GM21528 (cell line): ENCODE results near the gene PIKFYVE.
"Not testable (repeated sequence)": the region's sequence is repeated elsewhere in the genome, so short reads cannot be mapped to it uniquely, and the experiment has no call there.

Source experiments
- ATAC-seq: cut with Tn5 transposase; IDR thresholded peaks from one replicate; pipeline ENCODE4 v1.9.1; 2021; ENCODE audit warnings: mild to moderate bottlenecking, moderate library complexity; ENCODE audit not compliant: unreplicated experiment, low FRiP score

Gene PIKFYVE

DNA sequence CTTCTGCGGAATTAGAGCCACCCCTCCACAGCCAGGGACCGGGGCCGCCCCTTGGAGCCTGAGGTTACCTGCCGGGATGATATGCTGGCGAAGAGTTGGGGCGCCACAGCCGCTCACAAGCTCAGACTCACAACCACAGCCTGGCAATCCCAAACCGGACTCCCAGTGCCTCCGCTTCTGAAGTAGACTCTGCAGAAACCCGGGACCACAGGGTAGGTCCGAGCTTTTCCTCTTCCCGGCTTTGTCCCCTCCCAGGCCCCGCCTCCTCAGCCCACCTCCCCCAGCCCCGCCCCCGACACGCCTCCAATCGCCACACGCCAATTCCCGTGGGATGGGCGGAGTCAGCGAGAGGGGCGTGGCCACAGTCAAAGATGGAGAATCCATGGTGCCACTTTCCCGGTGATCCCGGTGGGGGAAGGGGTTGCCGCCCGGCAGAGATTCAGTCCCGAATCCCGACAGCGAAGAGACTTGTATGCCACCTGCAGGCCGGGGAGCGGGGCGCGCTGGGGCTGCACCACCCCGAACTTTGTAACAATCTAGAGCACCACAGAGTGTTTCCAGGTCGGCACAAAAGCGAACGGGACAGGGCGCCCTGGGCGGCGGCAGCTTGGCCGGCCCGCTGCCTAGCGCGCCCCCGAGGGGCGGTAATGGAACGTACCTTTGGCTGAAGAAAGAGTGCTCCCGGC is 11.0 kb upstream of the PIKFYVE start, which contains the start of gene IDH1:
Gene IDH1, minus strand, starts transcription at position 201 of the 686 bp plus-strand sequence. CDS start 3,520 bp downstream, outside the sequence.
- ATAC-seq = peak; percentile 84

DNA sequence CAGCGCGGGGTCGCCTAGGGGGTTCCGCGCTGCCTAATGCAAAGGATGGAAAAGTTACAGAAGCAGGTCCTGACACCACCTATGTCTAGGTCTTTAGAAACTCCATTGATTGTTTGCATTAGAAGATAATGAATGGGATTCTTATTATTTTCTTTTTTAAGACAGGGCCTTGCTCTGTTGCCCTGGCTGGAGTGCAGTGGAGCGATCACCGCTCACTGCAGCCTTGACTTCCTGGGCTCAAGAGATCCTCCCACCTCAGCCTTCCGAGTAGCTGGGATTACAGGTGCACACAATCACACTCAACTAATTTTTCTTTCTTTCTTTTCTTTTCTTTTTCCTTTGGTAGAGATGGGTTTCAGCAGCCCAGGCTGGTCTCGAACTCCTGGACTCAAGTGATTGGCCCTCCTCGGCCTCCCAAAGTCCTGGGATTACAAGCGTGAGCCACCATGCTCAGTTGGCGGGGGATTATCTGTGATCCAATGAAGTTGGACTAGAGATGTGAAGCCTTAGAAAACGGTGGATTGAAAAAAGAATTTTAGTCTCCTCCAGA is 10.4 kb upstream of the PIKFYVE start:
- peak; percentile 25 for ATAC-seq

DNA sequence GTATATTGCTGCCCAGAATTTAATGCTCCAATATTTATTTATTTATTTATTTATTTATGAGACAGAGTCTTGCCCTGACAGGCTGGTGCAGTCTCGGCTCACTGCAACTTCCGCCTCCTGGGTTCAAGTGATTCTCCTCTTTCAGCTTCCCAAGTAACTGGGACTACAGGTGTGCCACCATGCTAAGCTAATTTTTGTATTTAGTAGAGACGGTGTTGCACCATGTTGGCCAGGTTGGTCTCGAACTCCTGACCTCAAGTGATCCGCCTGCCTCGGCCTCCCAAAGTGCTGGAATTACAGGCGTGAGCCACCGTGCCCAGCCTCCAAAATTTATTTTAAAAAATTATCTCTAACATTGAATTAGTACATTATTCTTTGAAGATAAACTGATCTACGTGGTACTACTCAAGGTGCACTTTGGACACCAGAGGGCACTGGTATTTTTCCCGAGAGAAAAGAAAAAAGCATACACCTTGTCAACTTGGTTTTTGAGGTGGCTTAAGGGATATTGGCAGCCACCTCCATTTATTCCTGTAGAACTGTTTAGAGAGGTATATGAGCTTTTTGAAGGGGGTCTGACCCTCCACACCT is 9.8 kb upstream of the PIKFYVE start:
- ATAC-seq = no peak

DNA sequence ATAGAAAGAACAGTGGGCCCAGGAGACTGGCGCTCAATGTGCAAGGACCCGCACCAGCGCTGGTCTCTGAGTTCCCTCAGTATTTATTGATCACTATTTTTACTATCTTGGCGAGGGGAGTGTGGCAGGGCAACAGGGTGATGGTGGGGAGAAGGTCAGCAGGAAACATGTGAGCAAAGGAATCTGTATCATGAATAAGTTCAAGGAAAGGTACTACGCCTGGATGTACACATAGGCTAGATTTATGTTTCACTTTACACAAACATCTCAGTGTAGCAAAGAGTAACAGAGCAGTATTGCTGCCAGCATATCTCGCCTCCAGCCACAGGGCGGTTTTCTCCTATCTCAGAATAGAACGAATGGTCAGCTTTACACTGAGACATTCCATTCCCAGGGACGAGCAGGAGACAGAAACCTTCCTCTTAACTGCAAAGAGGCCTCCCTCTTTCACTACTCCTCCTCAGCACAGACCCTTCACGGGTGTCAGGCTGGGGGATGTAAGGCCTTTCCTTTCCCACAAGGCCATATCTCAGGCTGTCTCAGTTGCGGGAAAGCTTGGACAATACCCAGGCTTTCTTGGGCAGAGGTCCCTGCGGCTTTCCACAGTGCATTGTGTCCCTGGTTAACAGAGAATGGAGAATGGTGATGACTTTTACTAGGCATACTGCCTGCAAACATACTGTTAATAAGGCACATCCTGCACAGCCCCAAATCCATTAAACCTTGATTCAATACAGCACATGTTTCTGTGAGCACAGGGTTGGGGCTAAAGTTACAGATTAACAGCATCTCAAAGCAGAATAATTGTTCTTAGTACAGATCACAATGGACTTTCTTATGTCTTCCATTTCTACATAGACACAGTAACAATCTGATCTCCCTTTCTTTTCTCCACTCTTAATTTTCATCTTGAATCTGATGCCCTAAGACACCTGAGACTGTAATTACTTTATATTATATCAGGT is 8.9 kb upstream of the PIKFYVE start:
- ATAC-seq = not testable (repeated sequence)

DNA sequence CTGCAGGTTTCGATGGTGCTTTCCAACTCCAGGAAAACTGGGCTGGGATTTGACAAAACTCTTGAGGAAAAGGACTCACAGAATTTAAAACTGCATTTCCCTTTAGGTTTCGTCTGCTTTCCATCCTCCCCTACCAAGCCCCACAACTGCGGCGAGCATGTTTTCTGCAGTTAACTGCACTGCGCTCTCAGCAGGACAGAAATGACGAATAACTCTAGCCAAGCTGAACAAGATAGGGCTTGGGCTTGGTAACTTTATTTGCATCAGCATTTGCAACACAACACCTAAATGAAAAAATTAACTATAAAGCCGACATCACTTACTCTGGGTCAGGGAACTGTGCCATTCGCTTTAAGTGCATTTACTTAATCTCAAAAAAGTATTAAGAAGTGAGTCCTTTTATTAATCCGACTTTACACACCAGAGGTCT is 669 bp upstream of the PIKFYVE start:
- peak; percentile 52 for ATAC-seq

DNA sequence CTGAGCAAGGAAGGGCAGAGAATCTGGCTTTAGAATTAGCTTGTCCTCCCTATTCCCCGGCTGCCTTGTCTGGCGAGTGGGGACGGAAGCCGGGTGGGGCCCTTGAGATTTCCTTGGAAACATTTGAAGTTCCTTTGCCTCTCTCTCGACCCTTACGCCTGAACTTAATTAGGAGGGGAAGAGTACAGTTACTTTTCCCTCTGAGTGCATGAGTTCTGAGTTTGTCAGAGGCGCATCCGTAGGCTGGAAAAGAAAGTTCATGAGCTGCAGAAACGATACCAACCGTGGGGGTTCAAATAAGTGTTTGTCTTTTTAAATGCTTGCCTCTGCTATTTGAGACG is 468 bp downstream of the PIKFYVE start:
- peak; percentile 24 for ATAC-seq

DNA sequence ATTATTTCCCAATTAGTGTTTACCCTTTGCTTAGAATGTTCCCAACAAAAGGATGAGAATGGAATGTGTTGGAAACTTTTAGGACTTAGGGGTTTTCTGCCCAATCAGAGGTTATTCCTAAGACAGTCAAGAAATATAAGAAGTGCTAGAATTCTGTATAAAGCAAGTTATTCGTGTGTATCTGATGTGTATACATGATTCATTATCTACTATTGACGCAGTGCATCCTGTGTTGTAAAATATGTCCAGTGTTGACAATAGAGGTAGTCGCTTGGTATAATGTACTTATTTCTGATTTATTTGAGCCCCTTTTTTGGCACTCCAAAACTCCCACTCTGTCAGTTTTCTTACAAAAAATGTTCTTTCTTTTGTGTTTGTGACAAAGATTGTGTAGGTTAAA is 881 bp downstream of the PIKFYVE start:
- no peak for ATAC-seq

DNA sequence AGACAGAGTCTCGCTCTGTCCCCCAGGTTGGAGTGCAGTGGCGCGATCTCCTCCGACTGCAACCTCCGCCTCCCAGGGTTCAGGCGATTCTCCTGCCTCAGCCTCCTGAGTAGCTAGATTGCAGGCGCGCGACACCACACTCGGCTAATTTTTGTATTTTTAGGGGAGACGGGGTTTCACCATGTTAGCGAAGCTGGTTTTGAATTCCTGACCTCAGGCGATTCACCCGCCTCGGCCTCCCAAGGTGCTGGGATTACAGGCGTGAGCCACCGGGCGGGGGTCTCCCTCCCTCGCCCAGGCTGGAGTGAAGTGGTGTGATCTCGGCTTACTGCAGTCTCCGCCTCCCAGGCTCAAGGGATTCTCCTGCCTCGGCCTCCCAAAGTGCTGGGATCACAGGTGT is 1.5 kb downstream of the PIKFYVE start:
- ATAC-seq = not testable (repeated sequence)

DNA sequence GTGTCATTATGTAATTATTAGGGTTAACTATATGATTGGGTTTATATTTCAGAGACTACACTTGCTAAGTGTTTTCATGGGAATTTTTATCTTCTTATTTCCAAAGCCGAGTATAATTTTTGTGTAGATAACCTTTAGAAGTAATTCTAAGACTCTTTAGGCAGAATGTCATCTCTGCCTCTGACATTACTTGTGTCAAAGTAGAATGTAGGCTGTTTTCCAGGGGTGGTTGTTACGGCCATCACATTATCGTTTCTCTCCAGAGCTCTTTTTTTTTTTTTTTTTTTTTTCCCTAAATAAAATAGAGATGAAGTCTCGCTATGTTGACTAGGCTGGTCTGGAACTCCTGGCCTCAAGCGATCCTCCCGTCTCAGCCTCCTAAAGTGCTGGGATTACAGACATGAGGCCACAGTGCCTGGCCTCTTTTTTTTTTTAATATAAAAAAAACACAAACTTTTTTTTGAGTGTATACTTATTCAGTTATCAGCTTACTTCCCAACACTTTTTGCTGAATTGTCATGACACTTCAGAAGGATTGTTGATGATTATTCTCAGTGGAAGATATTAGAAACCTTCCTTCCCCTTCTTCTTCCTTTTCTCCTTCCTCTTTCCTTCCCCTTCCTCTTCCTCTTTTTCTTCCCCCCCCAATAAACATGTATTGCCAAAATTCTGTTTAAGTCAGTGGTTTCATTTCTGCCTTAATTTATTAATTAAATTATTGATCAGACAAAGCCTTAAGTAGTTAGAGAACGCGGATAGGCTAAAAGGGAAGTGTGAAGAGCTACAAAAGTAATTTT is 2.3 kb downstream of the PIKFYVE start:
- ATAC-seq = no peak

DNA sequence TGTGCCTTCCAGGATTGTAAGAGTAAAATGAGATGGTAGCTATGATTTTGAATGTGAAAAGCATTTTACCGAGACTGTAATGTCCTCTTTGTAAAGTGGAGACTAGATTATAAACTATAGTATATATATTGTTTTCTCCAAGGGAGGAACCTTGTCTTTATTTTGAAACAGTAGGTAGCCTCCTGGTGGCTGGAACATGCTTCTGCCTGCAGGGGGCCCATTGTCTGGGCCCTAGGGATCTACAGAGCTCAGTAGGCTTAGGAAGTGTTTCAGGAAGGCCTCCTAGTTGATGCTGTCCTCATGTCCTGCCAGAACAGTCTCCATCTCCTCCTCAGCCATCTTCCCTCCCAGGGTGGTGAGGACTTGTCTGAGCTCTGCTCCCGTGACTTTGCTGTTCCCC is 3.0 kb downstream of the PIKFYVE start:
- no peak for ATAC-seq

DNA sequence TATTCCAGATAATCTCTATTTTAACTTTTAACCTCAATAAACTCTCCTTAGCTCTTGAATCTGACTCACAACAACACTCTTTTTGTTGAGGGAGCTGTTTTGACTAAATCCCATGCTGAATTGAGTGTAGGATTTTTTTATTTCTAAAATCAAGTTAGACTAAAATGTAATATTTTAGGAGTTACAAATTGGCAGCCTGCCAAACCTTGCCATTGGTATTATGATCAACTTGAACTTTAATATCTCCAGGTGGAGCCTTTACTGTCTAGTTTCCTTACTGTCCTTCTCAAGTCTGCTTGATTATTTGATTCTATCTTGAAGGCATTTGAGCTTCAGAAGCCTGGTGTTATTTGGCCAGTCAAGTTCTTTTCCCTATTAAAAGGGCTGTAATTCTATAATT is 8.7 kb downstream of the PIKFYVE start:
- ATAC-seq = no peak

DNA sequence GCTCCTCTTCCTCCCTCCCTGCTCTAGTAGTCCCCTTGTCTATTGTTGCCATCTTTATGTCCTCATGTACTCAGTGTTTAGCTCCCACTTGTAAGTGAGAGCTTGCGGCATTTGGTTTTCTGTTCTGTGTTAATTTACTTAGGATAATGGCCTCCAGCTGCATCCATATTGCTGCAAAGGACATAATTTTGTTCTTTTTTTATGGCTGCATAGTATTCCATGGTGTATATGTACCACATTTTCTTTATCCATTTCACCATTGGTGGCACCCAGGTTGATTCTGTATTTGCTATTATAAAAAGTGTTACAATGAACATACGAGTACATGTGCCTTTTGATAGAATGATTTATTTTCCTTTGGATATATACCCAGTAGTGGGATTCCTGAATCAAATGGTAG is 12.5 kb downstream of the PIKFYVE start:
- no peak for ATAC-seq

DNA sequence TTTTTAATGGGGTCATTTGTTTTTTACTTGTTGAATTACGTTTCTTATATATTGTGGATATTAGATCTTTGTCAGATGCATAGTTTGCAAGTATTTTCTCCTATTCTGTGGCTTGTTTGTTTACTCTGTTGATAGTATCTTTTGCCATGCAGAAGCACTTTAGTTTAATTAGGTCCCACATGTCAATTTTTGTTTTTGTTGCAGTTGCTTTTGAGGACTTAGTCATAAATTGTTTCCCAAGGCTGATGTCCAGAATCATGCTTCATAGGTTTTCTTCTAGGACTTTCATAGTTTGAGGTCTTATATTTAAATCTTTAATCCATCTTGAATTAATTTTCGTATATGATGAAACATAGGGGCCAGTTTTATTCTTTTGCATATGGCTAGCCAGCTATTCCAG is 13.2 kb downstream of the PIKFYVE start:
- no peak for ATAC-seq

DNA sequence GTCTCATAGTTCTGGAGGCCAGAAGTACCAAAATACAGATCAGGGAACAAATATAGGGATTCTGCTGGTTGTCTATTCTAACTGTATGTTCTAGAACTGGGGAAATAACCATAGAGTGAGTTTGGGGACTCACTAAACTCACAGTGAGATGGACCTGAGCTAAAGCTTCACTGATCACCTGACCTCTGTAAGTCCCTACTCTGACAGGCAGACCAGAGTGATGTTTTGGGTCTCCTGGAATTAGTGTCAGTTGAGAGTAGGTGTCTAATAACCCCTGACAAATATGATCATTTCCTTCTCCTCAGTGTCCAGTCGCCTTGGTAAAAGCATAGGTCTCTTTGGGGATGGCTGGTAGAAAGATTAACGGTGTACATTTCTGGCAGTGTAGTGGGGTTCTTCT is 14.2 kb downstream of the PIKFYVE start:
- ATAC-seq = no peak

DNA sequence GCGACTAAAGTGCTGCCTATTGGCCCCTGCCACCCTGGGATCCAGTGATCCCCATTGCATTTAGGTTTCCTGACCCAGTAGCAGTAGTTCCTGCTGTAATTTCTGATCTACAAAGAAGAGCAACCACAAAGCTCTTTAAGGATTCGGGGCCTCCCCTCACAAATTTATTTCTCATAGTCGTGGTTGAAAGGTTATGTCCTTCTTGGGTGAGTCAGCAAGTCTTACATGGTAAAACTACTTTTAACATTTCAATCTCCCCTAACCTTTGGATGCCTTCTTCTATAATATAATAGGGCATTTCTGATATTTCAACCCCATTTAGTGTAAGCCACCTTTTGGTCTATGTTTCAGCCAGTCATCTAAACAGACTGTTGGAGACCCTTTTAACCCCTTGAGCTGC is 14.9 kb downstream of the PIKFYVE start:
- no peak for ATAC-seq

DNA sequence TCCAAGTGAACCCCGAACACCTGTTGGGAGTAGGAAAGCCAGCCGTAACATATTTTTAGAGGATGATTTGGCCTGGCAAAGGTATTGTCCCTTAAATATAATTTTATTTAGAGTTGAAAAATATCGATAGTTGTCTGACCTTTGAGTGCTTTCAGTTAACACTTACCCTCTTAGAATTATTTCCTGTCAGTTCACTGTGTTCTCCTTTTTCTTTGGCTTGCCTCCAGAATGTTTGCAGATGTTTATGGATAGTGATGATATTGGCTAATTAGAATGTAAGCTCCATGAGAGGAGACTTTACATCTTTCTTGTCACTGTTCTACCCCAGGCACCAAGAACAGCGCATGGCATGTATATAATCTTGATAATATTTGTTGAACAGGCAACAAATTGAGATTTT is 19.8 kb downstream of the PIKFYVE start:
- ATAC-seq = no peak

DNA sequence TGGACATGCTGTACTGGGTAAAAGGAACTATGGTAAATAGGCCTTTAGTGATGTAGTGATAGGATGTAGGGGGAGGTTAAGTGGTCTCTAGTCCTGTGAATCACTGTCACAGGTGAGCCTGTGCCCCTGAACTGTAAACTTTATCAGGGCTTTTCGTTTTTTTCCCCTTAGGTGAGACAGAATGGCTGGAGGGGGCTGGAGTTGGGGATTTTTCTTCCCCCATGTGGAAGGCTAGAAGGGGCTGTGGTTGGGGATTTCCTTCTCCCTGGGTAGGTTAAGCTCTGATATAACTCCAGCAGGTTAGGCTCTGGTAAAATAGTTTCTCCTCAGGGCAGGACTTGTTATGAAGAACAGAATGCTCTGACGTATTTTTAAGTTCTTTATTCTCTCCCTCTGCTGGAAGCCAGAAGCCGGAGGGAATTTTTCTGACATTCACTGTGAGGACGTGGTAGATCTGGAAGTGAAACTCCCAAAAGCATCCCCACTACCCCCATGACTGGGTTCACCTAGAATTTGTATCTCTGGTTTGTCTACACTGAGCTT is 28.5 kb downstream of the PIKFYVE start:
- ATAC-seq = peak; percentile 56

DNA sequence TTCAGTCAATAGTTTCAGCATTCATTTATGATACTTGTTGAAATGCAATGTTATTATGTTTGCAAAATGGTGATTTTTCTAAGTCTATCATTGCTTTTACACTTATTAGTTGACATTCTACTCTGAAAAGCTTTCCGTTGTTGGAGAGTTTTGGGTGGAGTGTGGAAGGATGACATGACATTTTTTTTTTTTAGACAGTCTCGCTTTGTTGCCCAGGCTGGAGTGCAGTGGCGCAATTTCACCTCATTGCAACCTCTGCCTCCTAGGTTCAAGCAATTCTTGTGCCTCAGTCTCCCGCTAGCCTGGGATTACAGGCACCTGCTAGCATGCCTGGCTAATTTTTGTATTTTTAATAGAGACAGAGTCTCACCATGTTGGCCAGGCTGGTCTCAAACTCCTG is 29.8 kb downstream of the PIKFYVE start:
- no peak for ATAC-seq

DNA sequence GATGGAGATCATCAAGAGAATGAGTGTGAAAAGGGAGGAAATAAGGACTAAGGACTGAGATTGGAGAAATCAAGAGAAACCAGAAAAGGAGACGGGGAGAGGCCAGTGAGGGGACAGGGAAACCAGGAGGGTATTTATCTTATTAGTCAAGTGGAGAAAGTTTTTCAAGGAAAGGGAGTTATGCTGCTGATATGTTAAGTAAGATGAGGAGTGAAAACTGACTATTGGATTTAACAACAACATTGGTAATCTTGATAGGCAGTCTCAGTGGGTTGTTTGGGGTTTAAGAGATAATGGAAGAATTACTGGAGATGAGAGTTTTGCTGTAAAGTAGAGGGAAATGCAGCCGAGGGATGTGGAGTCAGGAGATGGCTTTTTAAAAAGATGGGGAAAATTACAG is 30.6 kb downstream of the PIKFYVE start:
- ATAC-seq = no peak

DNA sequence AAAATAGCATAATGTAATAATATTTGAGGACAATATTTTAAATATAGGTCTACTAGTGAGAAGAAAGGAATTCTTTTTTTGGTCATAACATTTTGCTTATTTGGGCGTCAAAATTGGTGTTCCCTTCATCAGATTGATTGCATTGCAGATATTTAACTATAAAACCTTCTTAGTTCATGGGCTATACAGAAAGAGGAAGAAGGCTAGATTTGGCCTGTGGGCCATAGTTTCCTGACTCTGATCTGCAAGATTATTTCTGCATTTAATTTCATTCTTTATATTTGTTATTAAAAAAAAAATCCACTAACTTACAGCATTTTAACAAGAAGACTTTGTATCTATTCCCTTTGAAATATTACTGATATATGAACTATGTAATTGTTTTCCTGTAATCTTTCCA is 31.9 kb downstream of the PIKFYVE start:
- ATAC-seq = no peak
